Bronchial epithelial cell (primary cell): Measurements from ENCODE around the gene DYRK1A. TPM values are rescaled to one million over a fixed set of nuclear protein-coding genes. Genes with fewer than 3 reads are reported as not detected.

Experiments used
- DNase-seq: peaks from one replicate; pipeline ENCODE4 v3.0.0-alpha.2; 2010; ENCODE audit warnings: low read depth
- FAIRE-seq: peaks from 2 replicates; lab custom pipeline; 2011; peaks lifted over from hg19 to GRCh38; lab: Jason Lieb, UNC
- H3K27me3 ChIP-seq: 2 replicates; pipeline ENCODE4 v1.5.1; 2011; ENCODE audit warnings: low read length; ENCODE audit not compliant: control insufficient read depth, insufficient read depth
- H3K36me3 ChIP-seq: 2 replicates; pipeline ENCODE4 v1.5.1; 2011; ENCODE audit warnings: low read length; ENCODE audit not compliant: control insufficient read depth, insufficient read depth
- H3K4me3 ChIP-seq: 2 replicates; pipeline ENCODE4 v1.5.1; 2011; ENCODE audit warnings: mild to moderate bottlenecking, low read depth, low read length, control low read depth
- total RNA-seq: library from RNA; depleted of rRNA; stranded (reverse); fragments of >200 nt; gene quantifications from 2 replicates; pipeline ENCODE4 v1.2.1, GENCODE V29; 2014
- TF ChIP-seq, protein P1 (sequence below): IDR thresholded peaks from 2 replicates; pipeline ENCODE4 v1.5.1; 2011; ENCODE audit warnings: mild to moderate bottlenecking, moderate library complexity, low read length, control low read depth, inconsistent platforms; ENCODE audit not compliant: insufficient read depth, severe bottlenecking

DYRK1A gene
- total RNA-seq, 1 donor from 2014 or later: 51.1 TPM

DNA sequence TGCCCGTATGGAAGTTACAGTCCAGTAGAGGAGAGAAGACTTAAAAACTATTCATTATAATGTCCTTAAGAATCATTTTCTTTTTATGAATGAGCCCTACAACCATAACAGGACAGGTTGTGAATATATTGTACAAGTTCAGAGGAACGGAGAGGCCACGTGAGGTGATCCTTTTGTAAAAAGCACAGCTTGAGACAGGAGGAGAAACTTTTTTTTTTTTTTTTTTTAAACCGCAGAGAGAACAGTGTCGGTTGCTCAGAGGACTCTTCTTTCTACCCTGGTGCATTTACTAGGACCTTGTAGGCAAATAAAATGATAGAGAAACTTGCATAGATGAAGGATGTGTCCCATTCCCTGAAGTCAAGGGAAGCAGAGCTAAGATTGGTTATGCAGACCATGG is 32.1 kb downstream of the DYRK1A start:
- FAIRE-seq: no peak

DNA sequence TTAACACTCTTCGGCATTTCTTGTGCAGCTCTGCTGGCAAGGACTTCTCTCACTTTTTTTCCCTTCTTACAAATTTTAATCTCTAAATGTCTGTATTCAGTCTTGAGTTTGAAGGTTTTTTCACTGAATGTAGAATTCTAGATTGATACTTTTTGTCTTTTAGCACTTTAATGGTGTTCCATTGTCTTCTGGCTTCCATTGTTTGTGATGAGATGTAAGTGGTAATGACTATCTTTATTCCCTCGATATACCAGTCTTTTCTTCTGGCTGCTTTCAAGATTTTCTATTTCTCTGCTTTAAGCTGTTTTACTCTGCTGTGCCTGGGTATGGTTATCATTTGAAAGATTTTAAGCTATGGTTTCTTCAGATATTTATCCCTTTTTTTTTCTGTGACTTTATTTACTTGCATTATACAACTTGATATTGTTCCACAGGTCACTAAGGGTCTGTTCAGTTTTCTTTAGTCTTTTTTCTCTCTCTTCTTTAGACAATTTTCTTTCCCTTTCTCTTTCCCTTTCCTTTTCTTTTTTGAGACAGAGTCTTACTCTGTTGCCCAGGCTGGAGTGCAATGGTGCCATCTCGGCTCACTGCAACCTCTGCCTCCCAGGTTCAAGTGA is 35.8 kb downstream of the DYRK1A start:
- no peak for DNase-seq
- Histone ChIP-seq H3K27me3 (no peaks in the 10 kb centered on the region), H3K4me3 (no peak overlapping the region), H3K36me3 (no peaks in the 10 kb centered on the region)
- no peak for FAIRE-seq
- TF ChIP-seq, protein P1, sequence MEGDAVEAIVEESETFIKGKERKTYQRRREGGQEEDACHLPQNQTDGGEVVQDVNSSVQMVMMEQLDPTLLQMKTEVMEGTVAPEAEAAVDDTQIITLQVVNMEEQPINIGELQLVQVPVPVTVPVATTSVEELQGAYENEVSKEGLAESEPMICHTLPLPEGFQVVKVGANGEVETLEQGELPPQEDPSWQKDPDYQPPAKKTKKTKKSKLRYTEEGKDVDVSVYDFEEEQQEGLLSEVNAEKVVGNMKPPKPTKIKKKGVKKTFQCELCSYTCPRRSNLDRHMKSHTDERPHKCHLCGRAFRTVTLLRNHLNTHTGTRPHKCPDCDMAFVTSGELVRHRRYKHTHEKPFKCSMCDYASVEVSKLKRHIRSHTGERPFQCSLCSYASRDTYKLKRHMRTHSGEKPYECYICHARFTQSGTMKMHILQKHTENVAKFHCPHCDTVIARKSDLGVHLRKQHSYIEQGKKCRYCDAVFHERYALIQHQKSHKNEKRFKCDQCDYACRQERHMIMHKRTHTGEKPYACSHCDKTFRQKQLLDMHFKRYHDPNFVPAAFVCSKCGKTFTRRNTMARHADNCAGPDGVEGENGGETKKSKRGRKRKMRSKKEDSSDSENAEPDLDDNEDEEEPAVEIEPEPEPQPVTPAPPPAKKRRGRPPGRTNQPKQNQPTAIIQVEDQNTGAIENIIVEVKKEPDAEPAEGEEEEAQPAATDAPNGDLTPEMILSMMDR: no peak

More for the DNA sequence above, 32.1 kb downstream of the DYRK1A start:
- TF ChIP-seq, protein P1: no peak
- no peaks in the 10 kb centered on the region for H3K36me3 ChIP-seq
- no peaks in the 10 kb centered on the region for H3K27me3 ChIP-seq
- H3K4me3 ChIP-seq: no peak overlapping the region
- no peak for DNase-seq

DNA sequence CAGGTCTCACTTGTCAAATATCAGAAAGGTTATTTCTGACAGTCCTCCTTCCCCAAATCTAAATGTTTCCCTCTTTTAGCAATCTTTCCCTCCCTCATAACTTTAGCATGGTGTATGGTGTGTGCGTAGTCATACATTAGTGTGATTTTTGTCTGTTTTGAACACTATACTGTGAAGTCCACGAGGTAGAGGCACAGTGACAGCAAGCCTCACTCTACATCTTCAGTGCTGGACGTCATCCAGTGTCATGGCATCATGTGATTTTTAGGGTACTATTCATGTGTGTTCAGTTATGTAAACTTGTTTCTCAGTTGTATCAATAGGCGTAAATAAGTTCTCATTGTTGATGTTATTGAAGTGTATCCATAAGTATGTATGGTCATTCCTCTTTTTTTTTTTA is 39.1 kb downstream of the DYRK1A start:
- no peak overlapping the region for H3K4me3 ChIP-seq
- DNase-seq: no peak
- no peak for FAIRE-seq

DNA sequence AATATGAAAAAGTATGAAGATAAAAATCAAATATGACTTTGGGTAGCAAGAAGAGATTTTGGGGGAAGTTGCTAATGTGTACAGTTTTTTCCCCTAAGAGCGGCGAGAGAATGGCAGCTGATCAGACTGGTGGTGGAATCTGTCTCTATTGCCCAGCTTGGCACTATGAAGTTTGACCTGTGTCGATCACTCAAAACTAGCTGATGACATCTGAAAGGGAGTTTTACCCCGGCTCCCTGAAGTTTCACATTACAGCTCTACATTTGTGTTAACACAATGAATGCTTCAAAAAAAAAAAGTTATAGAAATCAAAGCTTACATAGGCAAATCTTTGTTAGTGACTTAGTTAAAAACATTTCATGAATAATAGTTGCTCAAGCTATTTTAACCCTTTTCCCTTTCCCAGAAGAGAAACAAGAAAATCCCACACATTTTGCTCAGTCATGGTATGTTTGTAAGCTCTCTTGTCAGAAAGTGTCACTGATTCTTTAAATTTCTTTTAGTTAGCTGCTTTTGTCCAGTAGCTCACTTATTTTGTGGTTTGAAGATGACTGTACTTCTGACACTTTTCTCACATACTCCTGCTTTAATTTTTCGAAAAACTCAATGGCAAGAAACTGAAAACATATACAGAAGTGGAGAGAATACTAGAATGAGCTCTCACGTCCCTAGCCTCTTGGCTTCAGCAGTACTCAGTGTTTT is 41.3 kb downstream of the DYRK1A start:
- TF ChIP-seq, protein P1: no peak
- Histone ChIP-seq H3K4me3 (no peak overlapping the region), H3K36me3 (peaks cover 1% of the 10 kb centered on the region), H3K27me3 (no peaks in the 10 kb centered on the region)
- DNase-seq (no peak), FAIRE-seq (no peak)

More for the DNA sequence above, 39.1 kb downstream of the DYRK1A start:
- Histone ChIP-seq H3K27me3 (no peaks in the 10 kb centered on the region), H3K36me3 (peaks cover 1% of the 10 kb centered on the region)
- TF ChIP-seq, protein P1: no peak

DNA sequence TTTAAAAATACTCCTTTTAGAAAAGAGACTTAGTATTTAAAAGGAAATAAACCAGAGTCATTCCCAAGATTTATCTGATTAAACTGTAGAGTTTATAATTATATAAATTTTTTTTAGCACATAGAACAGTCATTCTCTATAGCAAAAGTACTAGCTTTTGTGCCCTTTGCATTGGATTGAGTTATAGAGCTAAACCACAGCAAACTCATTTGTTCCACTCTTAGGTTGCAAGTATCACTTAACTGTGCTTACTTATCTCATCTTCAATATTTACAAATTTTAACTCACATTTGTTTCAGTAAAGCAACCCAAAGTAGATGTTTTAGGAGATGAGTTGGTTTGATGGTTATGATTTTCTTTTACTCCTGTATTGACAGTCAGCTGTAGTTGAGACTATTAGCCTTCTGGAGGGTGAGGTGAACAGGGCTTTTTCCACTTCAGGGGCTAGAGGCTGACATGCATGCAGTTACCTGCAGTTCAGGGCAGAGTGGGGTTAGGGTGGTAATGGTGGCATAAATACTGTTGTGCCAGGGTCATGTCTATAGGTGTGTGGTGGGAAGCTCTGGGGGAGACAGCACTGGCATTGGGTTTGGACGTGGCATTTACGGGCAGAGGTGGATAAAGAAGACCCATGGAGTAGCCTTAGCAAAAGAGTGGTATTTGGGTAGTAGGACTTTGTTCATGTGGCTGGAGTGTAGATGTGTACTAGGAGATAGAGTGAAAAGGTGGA is 42.1 kb downstream of the DYRK1A start:
- no peaks in the 10 kb centered on the region for H3K27me3 ChIP-seq
- FAIRE-seq: no peak

More for the DNA sequence above, 42.1 kb downstream of the DYRK1A start:
- TF ChIP-seq, protein P1: no peak
- Histone ChIP-seq H3K4me3 (no peak overlapping the region), H3K36me3 (peaks cover 1% of the 10 kb centered on the region)
- DNase-seq: no peak
